Thymus (tissue), 11 donors: ENCODE data around the gene DTWD2. TPM values are rescaled to one million over a fixed set of nuclear protein-coding genes. Genes with fewer than 3 reads are reported as not detected.
"Not testable (repeated sequence)": the region's sequence is repeated elsewhere in the genome, so short reads cannot be mapped to it uniquely, and the experiment has no call there.

Source experiments
- DNase-seq, 9 donors: peaks; one replicate each; pipeline ENCODE4 v3.0.0-alpha.2; 2013; ENCODE audit warnings: low spot score in 9 of 9, low read depth in 6 of 9, missing footprints in 1 of 9
- H3K27ac ChIP-seq, 2 donors: one replicate each; pipeline ENCODE4 v1.5.1; 2013; ENCODE audit warnings: control low read depth in 1 of 2, low read depth in 1 of 2, low read length in 1 of 2, mild to moderate bottlenecking in 1 of 2, moderate library complexity in 1 of 2
- H3K27me3 ChIP-seq, 2 donors: one replicate each; pipeline ENCODE4 v1.5.1; 2013; ENCODE audit warnings: low read length in 1 of 2; ENCODE audit not compliant: control insufficient read depth in 2 of 2, insufficient read depth in 1 of 2
- H3K36me3 ChIP-seq, 2 donors: one replicate each; pipeline ENCODE4 v1.5.1; 2013; ENCODE audit warnings: low read length in 1 of 2, mild to moderate bottlenecking in 1 of 2, moderate library complexity in 1 of 2; ENCODE audit not compliant: control insufficient read depth in 2 of 2, insufficient read depth in 2 of 2
- H3K4me1 ChIP-seq, 2 donors: one replicate each; pipeline ENCODE4 v1.5.1; 2013; ENCODE audit warnings: low read length in 2 of 2; ENCODE audit not compliant: control insufficient read depth in 2 of 2, insufficient read depth in 2 of 2
- H3K4me3 ChIP-seq, 2 donors: one replicate each; pipeline ENCODE4 v1.5.1; 2013; ENCODE audit warnings: low read length in 2 of 2, control low read depth in 1 of 2, mild to moderate bottlenecking in 1 of 2
- H3K9me3 ChIP-seq, 2 donors: one replicate each; pipeline ENCODE4 v1.5.1; 2013; ENCODE audit warnings: low read length in 1 of 2, mild to moderate bottlenecking in 1 of 2; ENCODE audit not compliant: control insufficient read depth in 2 of 2, insufficient read depth in 1 of 2
- WGBS: extraction: QIAGEN DNeasy Blood & Tissue Kit; methylation state at CpG from one replicate; pipeline ENCODE4 v1.1.7; 2013; 5-methylcytosine and 5-hydroxymethylcytosine counted together
- polyA plus RNA-seq: library from polyadenylated mRNA; stranded (reverse); fragments of 200-250 nt; gene quantifications from one replicate; pipeline ENCODE4 v1.2.3, GENCODE V29; 2013
- total RNA-seq: library from RNA; stranded (reverse); fragments of 120-200 nt; gene quantifications from one replicate; pipeline ENCODE4 v1.2.4, GENCODE V29; 2013
- donor health status: healthy.

DTWD2 gene
- total and polyA plus RNA-seq, 2 donors = 2.3 to 3.9 TPM

DNA sequence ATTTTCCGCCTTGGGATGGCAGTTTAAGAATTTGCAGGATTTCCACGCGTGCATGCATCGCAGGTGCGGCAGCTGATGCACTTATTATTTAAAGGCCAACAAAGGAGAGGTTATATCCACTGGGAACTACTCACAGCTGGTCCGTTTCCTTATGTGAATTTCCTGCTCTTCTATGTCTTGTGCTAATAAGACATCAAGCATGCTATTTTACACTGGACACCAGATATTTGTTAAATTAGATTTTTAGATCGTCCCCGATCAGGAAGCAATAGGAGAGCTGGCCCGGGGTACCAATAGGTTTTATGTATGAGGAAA lies 476 bp upstream of the DTWD2 start:
- Histone ChIP-seq H3K4me1 (peaks cover 0 to 5% of the 10 kb centered on the region in 2 donors), H3K36me3 (no peaks in the 10 kb centered on the region), H3K27me3 (no peaks in the 10 kb centered on the region), H3K4me3 (peak overlapping the region; percentile 55 to 72), H3K9me3 (no peaks in the 10 kb centered on the region), H3K27ac (peak overlapping the region in 1 of 2 donors; percentile 53)
- WGBS = 52% methylated on average over 9 of the region's 9 CpGs
- DNase-seq = no peak

DNA sequence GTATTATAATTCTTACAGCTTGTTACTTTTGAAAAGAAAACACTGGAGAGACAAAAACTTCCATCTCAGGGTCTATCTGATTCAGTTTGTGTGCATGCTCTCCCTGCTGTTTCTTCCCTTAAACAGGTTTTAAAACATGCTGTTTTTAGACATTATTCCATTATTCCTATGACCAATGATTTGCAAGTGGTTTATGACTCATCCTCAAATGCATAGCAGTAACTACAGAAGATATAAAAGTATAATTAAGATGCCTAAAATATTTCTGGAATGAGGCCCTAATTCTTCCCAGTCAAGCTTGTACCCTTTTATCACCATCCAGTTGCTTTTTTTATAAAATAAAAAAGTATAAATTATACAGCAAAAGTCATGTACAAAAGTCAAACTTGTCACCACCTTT lies 3.7 kb downstream of the DTWD2 start:
- no peak for DNase-seq
- Histone ChIP-seq H3K4me1 (peaks cover 0 to 9% of the 10 kb centered on the region in 2 donors), H3K36me3 (no peaks in the 10 kb centered on the region), H3K27ac (no peak overlapping the region), H3K9me3 (no peaks in the 10 kb centered on the region), H3K27me3 (no peaks in the 10 kb centered on the region), H3K4me3 (no peak overlapping the region)

DNA sequence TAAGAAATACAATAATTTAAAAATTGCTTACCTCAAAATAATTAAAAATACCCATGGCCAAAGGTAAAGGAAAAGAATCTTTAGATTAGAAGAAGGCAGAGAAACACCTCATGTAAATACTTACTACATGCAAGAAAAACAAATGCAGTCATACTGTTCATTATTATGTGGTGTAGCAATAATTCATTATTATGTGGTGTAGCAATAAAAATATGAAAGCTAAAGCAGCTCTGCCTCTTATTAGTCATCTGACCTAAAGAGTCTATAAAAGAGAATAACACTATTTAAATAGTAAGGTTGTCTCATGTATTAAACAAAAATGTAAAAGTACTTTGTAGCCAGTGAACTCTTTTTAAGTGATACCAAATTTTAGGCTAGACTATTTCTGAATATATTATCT lies 6.6 kb downstream of the DTWD2 start:
- DNase-seq = no peak
- peaks cover 0 to 3% of the 10 kb centered on the region in 2 donors for H3K9me3 ChIP-seq

DNA sequence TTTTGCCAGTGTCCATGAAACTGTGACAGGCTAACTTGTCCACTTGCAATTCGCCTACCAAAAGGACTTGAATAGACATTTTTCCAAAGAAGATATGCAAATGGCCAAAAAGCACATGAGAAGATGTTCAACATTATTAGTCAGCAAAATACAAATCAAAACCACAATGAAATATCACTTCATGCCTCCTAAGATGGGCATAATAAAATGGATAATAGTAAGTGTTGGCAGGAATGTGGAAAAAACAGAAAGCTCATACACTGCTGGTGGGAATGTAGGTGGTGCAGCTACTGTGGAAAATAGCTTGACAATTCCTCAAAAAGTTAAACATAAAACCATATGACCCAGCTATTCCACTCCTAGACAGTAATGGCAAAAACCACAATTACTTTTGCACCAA lies 7.9 kb downstream of the DTWD2 start:
- Histone ChIP-seq H3K4me1 (peaks cover 0 to 4% of the 10 kb centered on the region in 2 donors), H3K36me3 (no peaks in the 10 kb centered on the region), H3K27ac (no peak overlapping the region), H3K9me3 (peaks cover 0 to 3% of the 10 kb centered on the region in 2 donors), H3K4me3 (no peak overlapping the region), H3K27me3 (no peaks in the 10 kb centered on the region)
- DNase-seq = no peak
- WGBS = 100% methylated on average over 1 of the region's 1 CpG

More for the DNA sequence above, 6.6 kb downstream of the DTWD2 start:
- Histone ChIP-seq H3K4me3 (no peak overlapping the region), H3K27ac (no peak overlapping the region), H3K27me3 (no peaks in the 10 kb centered on the region), H3K4me1 (peaks cover 0 to 4% of the 10 kb centered on the region in 2 donors), H3K36me3 (no peaks in the 10 kb centered on the region)

DNA sequence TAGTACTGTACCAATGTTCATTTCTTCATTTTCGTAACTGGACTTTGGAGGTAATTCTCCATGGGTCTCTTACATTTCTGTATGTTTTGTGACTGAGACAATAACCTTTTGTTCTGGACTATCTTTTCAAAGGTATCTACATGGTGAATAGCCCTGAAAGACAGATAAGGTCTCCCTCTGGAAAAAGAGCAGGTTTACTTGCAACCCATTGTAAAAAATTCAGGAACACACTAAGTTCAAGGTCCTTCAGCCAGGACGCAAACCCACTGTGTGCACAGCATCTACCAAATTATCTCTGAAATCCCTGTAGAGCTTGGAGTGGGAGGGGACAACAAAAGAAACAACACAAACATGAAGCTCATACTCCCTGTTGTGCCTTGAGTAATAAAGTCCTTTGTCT lies 8.3 kb downstream of the DTWD2 start:
- H3K9me3 ChIP-seq = peaks cover 0 to 3% of the 10 kb centered on the region in 2 donors
- H3K36me3 ChIP-seq = no peaks in the 10 kb centered on the region
- no peaks in the 10 kb centered on the region for H3K27me3 ChIP-seq
- H3K4me1 ChIP-seq = peaks cover 0 to 4% of the 10 kb centered on the region in 2 donors
- no peak for DNase-seq
- no peak overlapping the region for H3K4me3 ChIP-seq
- WGBS = 78% methylated on average over 2 of the region's 2 CpGs
- H3K27ac ChIP-seq = no peak overlapping the region

DNA sequence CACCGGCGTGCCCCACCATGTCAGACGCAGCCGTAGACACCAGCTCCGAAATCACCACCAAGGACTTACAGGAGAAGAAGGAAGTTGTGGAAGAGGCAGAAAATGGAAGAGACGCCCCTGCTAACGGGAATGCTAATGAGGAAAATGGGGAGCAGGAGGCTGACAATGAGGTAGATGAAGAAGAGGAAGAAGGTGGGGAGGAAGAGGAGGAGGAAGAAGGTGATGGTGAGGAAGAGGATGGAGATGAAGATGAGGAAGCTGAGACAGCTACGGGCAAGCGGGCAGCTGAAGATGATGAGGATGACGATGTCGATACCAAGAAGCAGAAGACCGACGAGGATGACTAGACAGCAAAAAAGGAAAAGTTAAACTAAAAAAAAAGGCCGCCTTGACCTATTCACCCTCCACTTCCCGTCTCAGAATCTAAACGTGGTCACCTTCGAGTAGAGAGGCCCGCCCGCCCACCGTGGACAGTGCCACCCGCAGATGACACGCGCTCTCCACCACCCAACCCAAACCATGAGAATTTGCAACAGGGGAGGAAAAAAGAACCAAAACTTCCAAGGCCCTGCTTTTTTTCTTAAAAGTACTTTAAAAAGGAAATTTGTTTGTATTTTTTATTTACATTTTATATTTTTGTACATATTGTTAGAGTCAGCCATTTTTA lies 14.4 kb downstream of the DTWD2 start:
- H3K36me3 ChIP-seq, DNase-seq: not testable (repeated sequence)
- WGBS = 97% methylated on average over 23 of the region's 23 CpGs

DNA sequence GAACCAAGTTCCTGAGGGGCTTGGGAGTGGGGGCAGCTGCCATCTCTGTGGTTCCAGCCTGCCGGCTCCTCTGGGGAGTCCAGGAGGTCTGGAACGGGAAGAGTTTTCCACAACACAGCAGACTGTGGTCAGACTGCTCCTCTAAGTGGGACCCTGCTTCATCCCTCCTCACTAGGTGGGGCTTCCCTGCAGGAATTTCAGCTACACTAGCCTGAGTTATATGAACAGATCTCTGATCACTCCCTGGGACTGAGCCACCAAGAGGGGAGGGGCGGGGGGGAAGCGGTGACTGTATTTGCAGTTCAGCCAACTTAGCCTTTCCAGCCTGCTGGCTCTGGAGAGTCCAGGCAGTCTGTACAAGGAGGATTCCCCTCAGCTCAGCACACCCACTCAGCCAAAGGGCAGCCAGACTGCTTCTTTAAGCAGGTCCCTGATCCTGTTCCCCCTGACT lies 19.4 kb downstream of the DTWD2 start:
- Histone ChIP-seq H3K27ac (no peak overlapping the region), H3K9me3 (no peaks in the 10 kb centered on the region), H3K4me3 (no peak overlapping the region), H3K27me3 (no peaks in the 10 kb centered on the region), H3K4me1 (no peaks in the 10 kb centered on the region), H3K36me3 (no peaks in the 10 kb centered on the region)
- no peak for DNase-seq
- WGBS = 98% methylated on average over 4 of the region's 4 CpGs

More for the DNA sequence above, 14.4 kb downstream of the DTWD2 start:
- not testable (repeated sequence) for H3K4me1 ChIP-seq, H3K4me3 ChIP-seq, H3K27me3 ChIP-seq, H3K27ac ChIP-seq, H3K9me3 ChIP-seq

DNA sequence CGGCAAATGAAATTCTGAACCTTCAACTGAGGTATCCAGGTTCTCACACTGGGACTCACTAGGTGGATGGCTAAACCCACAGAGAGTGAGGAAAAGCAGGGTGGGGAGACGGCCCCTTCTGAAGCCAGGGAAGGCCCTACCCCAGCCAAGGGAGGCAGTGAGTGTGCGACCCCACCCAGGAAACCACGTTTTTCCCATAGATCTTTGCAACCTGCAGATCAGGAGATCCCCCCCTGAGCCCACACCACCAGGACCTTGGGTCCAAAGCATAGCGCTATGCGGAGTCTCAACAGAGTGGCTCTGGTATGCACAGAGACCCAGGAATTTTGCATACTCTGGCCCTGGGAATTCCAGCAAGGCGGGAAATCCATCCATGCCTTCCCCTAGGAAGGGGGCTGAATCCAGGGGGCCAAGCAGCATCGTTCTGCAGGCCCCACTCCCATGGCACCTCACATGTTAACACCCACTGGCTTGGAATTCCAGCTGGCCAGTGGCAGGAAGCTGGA lies 19.9 kb downstream of the DTWD2 start:
- Histone ChIP-seq H3K27me3 (no peaks in the 10 kb centered on the region), H3K9me3 (no peaks in the 10 kb centered on the region), H3K4me3 (no peak overlapping the region), H3K4me1 (no peaks in the 10 kb centered on the region), H3K27ac (no peak overlapping the region), H3K36me3 (no peaks in the 10 kb centered on the region)
- 97% methylated on average over 8 of the region's 8 CpGs for WGBS
- no peak for DNase-seq

DNA sequence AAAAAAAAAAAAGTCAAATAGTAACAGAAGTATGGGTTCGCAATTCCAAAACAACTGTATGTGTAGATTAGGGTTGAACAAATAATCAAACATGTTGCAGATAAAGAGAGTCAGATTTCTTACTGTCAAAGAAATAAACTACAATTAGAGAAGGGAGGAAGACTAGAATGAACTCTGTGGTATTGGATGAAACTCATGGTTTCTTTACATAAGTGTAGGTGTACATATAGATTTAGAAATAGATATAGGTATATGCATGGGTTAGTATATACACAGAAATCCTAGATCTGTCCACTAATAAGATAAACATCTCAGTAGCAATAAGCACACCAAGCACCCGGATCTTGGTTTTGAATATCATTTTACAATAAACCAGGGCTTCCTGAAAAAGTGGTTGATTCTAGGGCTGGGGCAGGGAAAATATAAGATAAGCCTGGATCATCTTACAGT lies 21.3 kb downstream of the DTWD2 start:
- H3K27me3 ChIP-seq = no peaks in the 10 kb centered on the region
- no peak for DNase-seq
- WGBS = 95% methylated on average over 2 of the region's 2 CpGs
- H3K4me1 ChIP-seq = no peaks in the 10 kb centered on the region
- H3K9me3 ChIP-seq = no peaks in the 10 kb centered on the region
- H3K27ac ChIP-seq = no peak overlapping the region
- no peak overlapping the region for H3K4me3 ChIP-seq
- no peaks in the 10 kb centered on the region for H3K36me3 ChIP-seq
